GM23338 (cell line): ENCODE data around the gene PPBP. TPM values are rescaled to one million over a fixed set of nuclear protein-coding genes. Genes with fewer than 3 reads are reported as not detected.

Source experiments
- ATAC-seq: fragments of 200-7000 bp; cut with Tn5 transposase; 3 replicates; pipeline ENCODE4 v1.9.1; 2020
- DNase-seq: peaks from one replicate; pipeline ENCODE4 v3.0.0-alpha.2; 2015; ENCODE audit warnings: low spot score
- H2AFZ ChIP-seq: fragments of 200-600 bp; sonication (generic); 2 replicates; pipeline ENCODE4 v1.8.0; 2016; ENCODE audit warnings: antibody characterized with exemption, mild to moderate bottlenecking, moderate library complexity
- H3F3A ChIP-seq: fragments of 200-600 bp; sonication (generic); replicated peaks from 2 replicates; pipeline ENCODE4 v1.8.0; 2017; ENCODE audit warnings: antibody characterized with exemption, mixed run types, low read depth
- H3K27ac ChIP-seq: fragments of 200-600 bp; sonication (generic); 2 replicates; pipeline ENCODE4 v1.6.1; 2016; ENCODE audit warnings: low read depth
- H3K27me3 ChIP-seq: fragments of 200-600 bp; sonication (generic); 2 replicates; pipeline ENCODE4 v1.8.0; 2016; ENCODE audit warnings: mild to moderate bottlenecking, mixed run types, moderate library complexity; ENCODE audit not compliant: insufficient read depth
- H3K36me3 ChIP-seq: fragments of 200-600 bp; sonication (generic); 2 replicates; pipeline ENCODE4 v1.8.0; 2016; ENCODE audit warnings: mild to moderate bottlenecking; ENCODE audit not compliant: insufficient read depth
- H3K4me1 ChIP-seq: fragments of 200-600 bp; sonication (generic); 2 replicates; pipeline ENCODE4 v1.8.0; 2016; ENCODE audit warnings: mild to moderate bottlenecking, moderate library complexity; ENCODE audit not compliant: insufficient read depth
- H3K4me2 ChIP-seq: fragments of 200-600 bp; sonication (generic); 2 replicates; pipeline ENCODE4 v1.7.1; 2017; ENCODE audit warnings: mixed run types
- H3K4me3 ChIP-seq: fragments of 200-600 bp; sonication (generic); 2 replicates; pipeline ENCODE4 v1.6.1; 2016; ENCODE audit warnings: mixed run types
- H3K79me2 ChIP-seq: fragments of 200-600 bp; sonication (generic); replicated peaks from 2 replicates; pipeline ENCODE4 v1.8.0; 2017; ENCODE audit warnings: mild to moderate bottlenecking; ENCODE audit not compliant: insufficient read depth
- H3K9me2 ChIP-seq: fragments of 200-600 bp; sonication (generic); 2 replicates; pipeline ENCODE4 v1.8.0; 2017; ENCODE audit not compliant: insufficient read depth
- H4K20me1 ChIP-seq: fragments of 200-600 bp; sonication (generic); replicated peaks from 2 replicates; pipeline ENCODE4 v1.8.0; 2017; ENCODE audit warnings: mild to moderate bottlenecking; ENCODE audit not compliant: insufficient read depth
- H3K27ac Mint-ChIP-seq: 2 replicates; pipeline ENCODE4 v1.8.0; 2020; ENCODE audit warnings: inconsistent platforms, mild to moderate bottlenecking, moderate library complexity, mixed read lengths
- H3K27me3 Mint-ChIP-seq: 3 replicates; pipeline ENCODE4 v1.8.0; 2022; ENCODE audit warnings: low read depth, mild to moderate bottlenecking, moderate library complexity, mixed read lengths, inconsistent platforms; ENCODE audit not compliant: insufficient read depth, poor library complexity
- H3K36me3 Mint-ChIP-seq: 3 replicates; pipeline ENCODE4 v1.8.0; 2021; ENCODE audit warnings: low read depth, mild to moderate bottlenecking, inconsistent platforms, moderate library complexity, mixed read lengths
- H3K4me1 Mint-ChIP-seq: 3 replicates; pipeline ENCODE4 v1.8.0; 2020; ENCODE audit warnings: mild to moderate bottlenecking, inconsistent platforms, mixed read lengths
- H3K4me3 Mint-ChIP-seq: 3 replicates; pipeline ENCODE4 v1.8.0; 2021; ENCODE audit warnings: moderate library complexity, mild to moderate bottlenecking, inconsistent platforms, mixed read lengths
- H3K9me3 Mint-ChIP-seq: 3 replicates; pipeline ENCODE4 v1.8.0; 2020; ENCODE audit warnings: moderate library complexity, mild to moderate bottlenecking, inconsistent platforms, mixed read lengths
- CREB1 ChIP-seq: fragments of 250-450 bp; sonication (Bioruptor Pico); IDR thresholded peaks from 2 replicates; pipeline ENCODE4 v1.5.0; 2020; ENCODE audit warnings: low read depth, mild to moderate bottlenecking, moderate library complexity
- CTCF ChIP-seq, 2 experiments: fragments of 200-600 bp in 1 of 2; sonication (generic) in 1 of 2; conservative IDR thresholded peaks; 2 replicates each; pipeline versions ENCODE4 v1.5.1 to v1.6.1; 2016 to 2017; ENCODE audit warnings: antibody characterized with exemption in 2 of 2, low read depth in 2 of 2, mild to moderate bottlenecking in 2 of 2, moderate library complexity in 1 of 2
- ETS1 ChIP-seq: IDR thresholded peaks from 2 replicates; pipeline ENCODE4 v1.6.1; 2016; ENCODE audit warnings: antibody characterized with exemption
- EZH2 ChIP-seq: fragments of 200-600 bp; sonication (generic); IDR thresholded peaks from one replicate; pipeline ENCODE4 v1.8.0; 2017; ENCODE audit warnings: antibody characterized with exemption, mild to moderate bottlenecking, low read depth; ENCODE audit not compliant: unreplicated experiment
- EZH2phosphoT487 ChIP-seq: fragments of 200-600 bp; sonication (generic); IDR thresholded peaks from one replicate; pipeline ENCODE4 v1.8.1; 2018; ENCODE audit warnings: antibody characterized with exemption; ENCODE audit not compliant: unreplicated experiment
- JUNB ChIP-seq: IDR thresholded peaks from one replicate; pipeline ENCODE4 v1.6.1; 2016; ENCODE audit warnings: antibody characterized with exemption; ENCODE audit not compliant: unreplicated experiment
- NANOG ChIP-seq: IDR thresholded peaks from 2 replicates; pipeline ENCODE4 v1.6.1; 2016; ENCODE audit warnings: antibody characterized with exemption, borderline replicate concordance
- POLR2AphosphoS5 ChIP-seq: IDR thresholded peaks from 2 replicates; pipeline ENCODE4 v1.6.1; 2016; ENCODE audit warnings: antibody characterized with exemption, low read depth
- REST ChIP-seq: IDR thresholded peaks from one replicate; pipeline ENCODE4 v1.6.1; 2018; ENCODE audit warnings: antibody characterized with exemption; ENCODE audit not compliant: unreplicated experiment
- STAT1 ChIP-seq: IDR thresholded peaks from one replicate; pipeline ENCODE4 v1.6.1; 2016; ENCODE audit warnings: antibody characterized with exemption; ENCODE audit not compliant: unreplicated experiment
- ZNF114 ChIP-seq: fragments of 250-450 bp; sonication (Bioruptor Pico); IDR thresholded peaks from 2 replicates; pipeline ENCODE4 v1.5.0; 2020; ENCODE audit warnings: mild to moderate bottlenecking, moderate library complexity
- ZNF331 ChIP-seq: fragments of 250-450 bp; sonication (Bioruptor Pico); IDR thresholded peaks from 2 replicates; pipeline ENCODE4 v1.5.0; 2020; ENCODE audit warnings: low read depth, mild to moderate bottlenecking, moderate library complexity
- ZNF462 ChIP-seq: fragments of 250-450 bp; sonication (Bioruptor Pico); IDR thresholded peaks from 2 replicates; pipeline ENCODE4 v1.5.0; 2020; ENCODE audit warnings: mild to moderate bottlenecking, moderate library complexity
- polyA plus RNA-seq: library from polyadenylated mRNA; unstranded; fragments of >200 nt; fragmentation: Nextera tagmentation; extraction: Ambion mirVana; gene quantifications from 2 replicates; pipeline ENCODE4 v1.2.1, GENCODE V29; 2016
- total RNA-seq: library from RNA; depleted of rRNA; stranded (reverse); fragments of >200 nt; shearing (Covaris generic); gene quantifications from 2 replicates; pipeline ENCODE4 v1.2.3, GENCODE V29; 2014

PPBP gene
- total and polyA plus RNA-seq, 2 experiments from 2014 or later, result 0.35 to 0.50 TPM

- ATAC-seq, result no peak
- H3K4me1 Mint-ChIP-seq, result peaks cover 2% of the 10 kb centered on the region; the same call in 2 of the 3 replicates
- H3K4me2 ChIP-seq, result no peak overlapping the region
- H3K36me3 ChIP-seq, result no peaks in the 10 kb centered on the region
- H3K4me3 Mint-ChIP-seq, result no peak overlapping the region
- no peaks in the 10 kb centered on the region; the same call in 2 of the 3 replicates for H3K36me3 Mint-ChIP-seq
- H3K9me2 ChIP-seq, result no peaks in the 10 kb centered on the region
- no peak for TF ChIP-seq ZNF331 (CRISPR knock-in tag)
- no peak for TF ChIP-seq ETS1
- no peak for TF ChIP-seq ZNF462 (CRISPR knock-in tag)
- no peak for TF ChIP-seq POLR2AphosphoS5
- TF ChIP-seq REST, result no peak
- no peak; the same call in 1 of the 2 replicates for TF ChIP-seq NANOG
- TF ChIP-seq EZH2phosphoT487, result no peak
- no peak for TF ChIP-seq ZNF114
- no peak for TF ChIP-seq STAT1
- TF ChIP-seq CTCF (conservative IDR thresholded peaks at IDR 0.05; ENCODE audit: low read depth in 2 of 2), result no peak
- no peak for TF ChIP-seq EZH2
- no peak for TF ChIP-seq CREB1 (CRISPR knock-in tag)
- no peak for TF ChIP-seq JUNB
- 0 out of 2 replicates have a peak, but pooled peaks cover 2% of the 10 kb centered on the region for H3K4me1 ChIP-seq
- H3F3A ChIP-seq, result 0 out of 2 replicates have a peak, but pooled peaks cover 2% of the 10 kb centered on the region
- no peak overlapping the region for H3K4me3 ChIP-seq
- no peaks in the 10 kb centered on the region for H4K20me1 ChIP-seq
- peaks cover 2% of the 10 kb centered on the region for H3K27me3 Mint-ChIP-seq
- no peak for DNase-seq
- H3K27ac ChIP-seq, result no peak overlapping the region
- H3K79me2 ChIP-seq, result no peaks in the 10 kb centered on the region
- H3K27me3 ChIP-seq, result no peaks in the 10 kb centered on the region
- H3K9me3 Mint-ChIP-seq, result no peaks in the 10 kb centered on the region
- no peak overlapping the region for H3K27ac Mint-ChIP-seq
- no peak overlapping the region for H2AFZ ChIP-seq
These were observed 35.7 kb upstream of the PPBP start for GRCh38 chr4:74023709-74024108.
